Epithelial cell of proximal tubule (primary cell): Measurements from ENCODE around the gene PRKCB. TPM values are rescaled to one million over a fixed set of nuclear protein-coding genes. Genes with fewer than 3 reads are reported as not detected.

Source experiments
- DNase-seq: peaks from one replicate; pipeline ENCODE4 v3.0.0-alpha.2; 2011; ENCODE audit warnings: low read depth
- H3K4me3 ChIP-seq: 2 replicates; pipeline ENCODE4 v1.5.1; 2011; ENCODE audit warnings: low read depth, mild to moderate bottlenecking, low read length
- CTCF ChIP-seq: conservative IDR thresholded peaks from 2 replicates; pipeline ENCODE4 v1.5.1; 2012; ENCODE audit warnings: low read depth, mild to moderate bottlenecking, low read length
- total RNA-seq: library from RNA; depleted of rRNA; stranded (reverse); fragments of >200 nt; gene quantifications from 2 replicates; pipeline ENCODE4 v1.2.3, GENCODE V29; 2015

PRKCB gene
- total RNA-seq, 1 donor from 2014 or later: not detected

- TF ChIP-seq CTCF: no peak
- H3K4me3 ChIP-seq: no peak overlapping the region
- no peak for DNase-seq
Observed at GRCh38 chr16:24035127-24035842, 199.5 kb downstream of the PRKCB start.

- no peak for DNase-seq
- no peak overlapping the region for H3K4me3 ChIP-seq
- no peak for TF ChIP-seq CTCF
Observed at GRCh38 chr16:24036038-24036543, 200.3 kb downstream of the PRKCB start.

GRCh38 chr16:24036614-24037013 lies 200.8 kb downstream of the PRKCB start:
- no peak for DNase-seq
- peak; percentile 72 for TF ChIP-seq CTCF
- no peak overlapping the region for H3K4me3 ChIP-seq

- H3K4me3 ChIP-seq: no peak overlapping the region
- no peak for DNase-seq
- no peak for TF ChIP-seq CTCF
Observed at GRCh38 chr16:24037335-24037734, 201.6 kb downstream of the PRKCB start.

- peak; percentile 78 for TF ChIP-seq CTCF
- no peak overlapping the region for H3K4me3 ChIP-seq
- peak; percentile 7 for DNase-seq
Observed at GRCh38 chr16:24041834-24042631, 206.2 kb downstream of the PRKCB start.

- H3K4me3 ChIP-seq: no peak overlapping the region
- DNase-seq: no peak
- no peak for TF ChIP-seq CTCF
Observed at GRCh38 chr16:24044467-24044866, 208.7 kb downstream of the PRKCB start.

- peak; percentile 47 for TF ChIP-seq CTCF
- no peak for DNase-seq
Observed at GRCh38 chr16:24045641-24046040, 209.9 kb downstream of the PRKCB start.

More at GRCh38 chr16:24045641-24046040, 209.9 kb downstream of the PRKCB start:
- no peak overlapping the region for H3K4me3 ChIP-seq
